ENCODE data around the gene MMAA. TPM values are rescaled to one million over a fixed set of nuclear protein-coding genes. Genes with fewer than 3 reads are reported as not detected.

The MMAA gene
- total and polyA plus RNA-seq, 2 experiments from 2014 or later = 4.9 to 5.9 TPM

DNA sequence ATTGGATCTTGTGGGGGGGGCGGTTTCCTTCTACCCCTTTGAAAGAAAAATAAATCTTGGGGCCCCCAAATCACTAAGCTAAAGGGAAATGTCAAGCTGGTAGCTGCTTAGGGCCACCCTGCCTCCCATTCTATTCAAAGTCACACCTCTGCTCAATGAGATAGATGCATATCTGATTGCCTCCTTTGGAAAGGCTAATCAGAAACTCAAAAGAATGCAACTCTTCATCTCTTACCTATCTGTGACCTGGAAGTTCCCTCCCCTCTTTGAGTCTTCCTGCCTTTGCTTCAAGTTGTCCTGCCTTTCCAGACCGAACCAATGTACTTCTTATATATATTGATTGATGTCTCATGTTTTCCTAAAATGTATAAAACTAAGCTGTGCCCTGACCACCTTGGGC, 67.8 kb downstream of the MMAA start:
- Mint-ChIP-seq H3K27ac (no peak overlapping the region), H3K4me3 (no peak overlapping the region), H3K9me3 (peaks cover 13% of the 10 kb centered on the region; the same call in 2 of the 3 replicates), H3K36me3 (ENCODE audit: low read depth) (peaks cover 23% of the 10 kb centered on the region; the same call in 2 of the 3 replicates), H3K4me1 (peaks cover 12% of the 10 kb centered on the region; the same call in 2 of the 3 replicates), H3K27me3 (ENCODE audit: insufficient read depth, low read depth, poor library complexity) (peaks cover 3% of the 10 kb centered on the region)
- Histone ChIP-seq H3K4me1 (ENCODE audit: insufficient read depth) (peaks cover 16% of the 10 kb centered on the region), H3K36me3 (ENCODE audit: insufficient read depth) (no peaks in the 10 kb centered on the region), H3K27ac (ENCODE audit: low read depth) (no peak overlapping the region), H3K79me2 (replicated peaks; ENCODE audit: insufficient read depth) (no peaks in the 10 kb centered on the region), H4K20me1 (replicated peaks; ENCODE audit: insufficient read depth) (no peaks in the 10 kb centered on the region), H3K27me3 (ENCODE audit: insufficient read depth) (no peaks in the 10 kb centered on the region), H3F3A (replicated peaks; ENCODE audit: low read depth) (0 out of 2 replicates have a peak, but pooled peaks cover 1% of the 10 kb centered on the region), H3K9me2 (ENCODE audit: insufficient read depth) (no peaks in the 10 kb centered on the region), H3K4me3 (no peak overlapping the region), H3K4me2 (peak overlapping the region; percentile 50; the same call in 1 of the 2 replicates), H2AFZ (0 out of 2 replicates have a peak overlapping the region, but pooled peaks have one; percentile 1)
- ATAC-seq (no peak; the same call in 2 of the 3 replicates), DNase-seq (ENCODE audit: low spot score) (peak; percentile 34)
- TF ChIP-seq NANOG (IDR thresholded peaks at IDR 0.05; ENCODE audit: borderline replicate concordance) (peak; percentile 34; the same call in 1 of the 2 replicates), ZNF462 (CRISPR knock-in tag; IDR thresholded peaks at IDR 0.05) (no peak)

DNA sequence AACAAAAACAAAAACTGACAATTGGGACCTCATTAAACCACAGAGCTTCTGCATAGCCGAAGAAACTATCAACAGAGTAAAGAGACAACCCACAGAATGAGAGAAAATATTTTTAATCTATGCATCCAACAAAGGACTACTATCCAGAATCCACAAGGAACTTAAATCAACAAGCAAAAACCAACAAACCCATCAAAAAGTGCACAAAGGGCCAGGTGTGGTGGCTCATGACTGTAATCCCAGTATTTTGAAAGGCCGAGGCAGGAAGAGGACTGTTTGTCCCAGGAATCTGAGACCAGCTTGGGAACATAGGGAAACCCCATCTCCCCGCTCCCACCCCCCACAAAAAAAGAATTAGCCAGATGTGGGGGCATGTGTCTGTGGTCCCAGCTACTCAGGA, 71.4 kb downstream of the MMAA start:
- H3K27ac ChIP-seq (ENCODE audit: low read depth) = no peak overlapping the region
- H3F3A ChIP-seq (replicated peaks; ENCODE audit: low read depth) = 0 out of 2 replicates have a peak, but pooled peaks cover 5% of the 10 kb centered on the region
- peaks cover 28% of the 10 kb centered on the region for H3K9me3 Mint-ChIP-seq
- no peaks in the 10 kb centered on the region for H3K9me2 ChIP-seq (ENCODE audit: insufficient read depth)
- peaks cover 12% of the 10 kb centered on the region; the same call in 2 of the 3 replicates for H3K4me1 Mint-ChIP-seq
- H3K27ac Mint-ChIP-seq = no peak overlapping the region
- no peaks in the 10 kb centered on the region for H3K79me2 ChIP-seq (replicated peaks; ENCODE audit: insufficient read depth)
- H3K4me3 ChIP-seq = no peak overlapping the region
- H3K27me3 Mint-ChIP-seq (ENCODE audit: insufficient read depth, low read depth, poor library complexity) = peaks cover 2% of the 10 kb centered on the region
- H3K36me3 Mint-ChIP-seq (ENCODE audit: low read depth) = peaks cover 36% of the 10 kb centered on the region
- H3K4me3 Mint-ChIP-seq = no peak overlapping the region
- DNase-seq (ENCODE audit: low spot score) (no peak), ATAC-seq (no peak)
- no peak overlapping the region for H3K4me2 ChIP-seq
- H3K27me3 ChIP-seq (ENCODE audit: insufficient read depth) = no peaks in the 10 kb centered on the region
- no peaks in the 10 kb centered on the region for H3K36me3 ChIP-seq (ENCODE audit: insufficient read depth)
- no peaks in the 10 kb centered on the region for H4K20me1 ChIP-seq (replicated peaks; ENCODE audit: insufficient read depth)
- H2AFZ ChIP-seq = no peak overlapping the region
- peaks cover 16% of the 10 kb centered on the region for H3K4me1 ChIP-seq (ENCODE audit: insufficient read depth)
- TF ChIP-seq NANOG (IDR thresholded peaks at IDR 0.05; ENCODE audit: borderline replicate concordance) (no peak), JUNB (IDR thresholded peaks at IDR 0.05; ENCODE audit: unreplicated experiment) (no peak), CTCF (conservative IDR thresholded peaks at IDR 0.05; ENCODE audit: low read depth in 2 of 2) (no peak), STAT1 (IDR thresholded peaks at IDR 0.05; ENCODE audit: unreplicated experiment) (no peak), ETS1 (IDR thresholded peaks at IDR 0.05) (no peak)

Data from GM23338 (cell line).